HG03442 (cell line): ENCODE measurements around the gene IFRD1.
"Not testable (repeated sequence)": the region's sequence is repeated elsewhere in the genome, so short reads cannot be mapped to it uniquely, and the experiment has no call there.

Experiments used
- ATAC-seq: cut with Tn5 transposase; IDR thresholded peaks from one replicate; pipeline ENCODE4 v1.9.1; 2021; ENCODE audit warnings: mild to moderate bottlenecking, moderate library complexity; ENCODE audit not compliant: unreplicated experiment

Gene IFRD1

DNA sequence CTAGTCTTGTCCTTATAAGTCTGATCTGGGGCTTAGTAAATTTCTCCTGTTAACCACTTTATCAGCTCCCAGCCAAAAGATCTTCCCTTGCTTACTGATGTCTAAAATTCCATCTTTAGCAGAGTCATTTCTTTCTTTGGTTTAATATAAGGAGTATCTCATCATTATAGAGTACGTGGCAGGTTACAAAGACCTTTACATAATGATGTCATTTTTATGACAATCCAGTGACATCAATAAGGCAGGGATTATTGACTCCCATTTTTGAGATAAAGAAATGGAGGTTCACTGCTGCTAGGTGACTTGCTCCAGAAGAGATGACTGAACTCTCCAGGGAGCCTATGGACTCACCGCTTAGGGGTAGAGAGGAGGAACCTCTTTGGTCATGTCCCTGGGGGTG, 8.1 kb upstream of the IFRD1 start:
- no peak for ATAC-seq

DNA sequence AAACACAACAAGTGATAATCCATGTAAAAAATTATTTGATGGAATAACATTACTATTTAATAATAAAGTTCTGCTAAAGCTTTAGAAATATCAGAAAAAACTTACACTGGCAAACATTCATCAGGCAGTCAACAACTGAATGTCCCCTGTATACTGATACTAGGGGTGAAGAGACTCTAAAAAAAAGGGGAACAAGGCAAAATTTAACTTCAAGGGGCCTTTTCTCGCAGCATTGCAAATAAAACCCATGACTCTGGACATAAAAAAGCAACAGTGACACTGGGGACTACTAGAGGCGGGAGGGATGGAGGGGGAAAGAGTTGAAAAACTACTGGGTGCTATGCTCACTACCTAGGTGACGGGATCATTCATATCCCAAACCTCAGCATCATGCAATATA, 5.8 kb upstream of the IFRD1 start:
- no peak for ATAC-seq

DNA sequence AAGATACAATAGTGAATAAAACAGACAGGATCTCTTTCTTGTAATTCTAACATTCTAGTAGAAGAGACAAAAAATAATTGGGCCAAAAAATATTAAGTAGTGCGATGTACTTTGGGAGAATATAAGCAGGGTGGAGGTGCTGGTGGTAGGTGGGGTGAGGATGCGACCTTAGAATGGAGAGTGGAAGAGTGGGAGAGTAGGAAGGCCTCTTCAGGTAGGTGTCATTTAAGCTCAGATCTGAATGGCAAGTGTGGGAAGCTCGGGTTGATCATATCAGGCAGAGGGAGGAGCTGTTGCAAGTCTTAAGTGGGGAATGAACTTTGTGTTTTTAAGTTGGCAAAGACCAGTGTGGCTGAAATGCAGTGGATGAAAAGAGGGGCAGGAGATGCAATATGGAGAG, 3.8 kb upstream of the IFRD1 start:
- no peak for ATAC-seq

DNA sequence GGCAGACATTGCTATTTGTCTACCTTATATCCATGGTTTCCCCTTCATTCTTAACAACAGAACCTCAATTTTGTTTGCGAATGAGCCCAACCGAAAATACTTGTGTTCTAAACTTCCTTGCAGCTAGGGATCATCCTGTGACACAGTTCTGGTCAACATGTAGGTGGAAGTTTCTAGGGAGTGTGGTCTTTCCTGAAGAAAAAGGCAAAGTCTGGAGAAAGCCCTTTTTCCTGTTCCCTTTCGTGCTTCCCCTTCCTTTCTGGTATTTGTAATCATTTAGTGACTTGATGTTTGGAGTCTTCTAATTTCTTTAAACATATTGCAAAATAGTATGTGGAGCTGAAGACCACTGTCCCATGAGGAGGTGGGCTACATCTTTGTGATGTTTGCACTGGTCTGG, 2.9 kb upstream of the IFRD1 start:
- no peak for ATAC-seq

DNA sequence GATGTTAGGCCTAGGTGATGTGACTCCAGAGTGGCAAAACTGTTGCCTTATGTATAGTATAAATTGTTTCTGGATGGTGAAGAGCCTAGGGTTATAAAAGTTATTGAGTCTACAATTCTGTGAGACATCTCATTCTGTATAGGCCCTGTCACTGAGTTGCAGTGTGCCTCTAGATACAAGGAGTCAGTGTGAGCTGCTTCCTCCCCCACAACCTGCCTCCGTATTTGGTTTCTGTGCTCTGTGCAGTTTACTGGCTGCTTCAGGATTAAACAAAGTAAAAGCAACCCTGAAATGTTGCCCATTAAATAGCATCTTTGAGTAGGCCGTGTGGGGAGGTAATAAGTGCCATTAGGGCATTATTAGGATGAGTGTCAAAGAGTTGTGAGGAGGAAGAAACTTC, 1.9 kb upstream of the IFRD1 start:
- no peak for ATAC-seq

DNA sequence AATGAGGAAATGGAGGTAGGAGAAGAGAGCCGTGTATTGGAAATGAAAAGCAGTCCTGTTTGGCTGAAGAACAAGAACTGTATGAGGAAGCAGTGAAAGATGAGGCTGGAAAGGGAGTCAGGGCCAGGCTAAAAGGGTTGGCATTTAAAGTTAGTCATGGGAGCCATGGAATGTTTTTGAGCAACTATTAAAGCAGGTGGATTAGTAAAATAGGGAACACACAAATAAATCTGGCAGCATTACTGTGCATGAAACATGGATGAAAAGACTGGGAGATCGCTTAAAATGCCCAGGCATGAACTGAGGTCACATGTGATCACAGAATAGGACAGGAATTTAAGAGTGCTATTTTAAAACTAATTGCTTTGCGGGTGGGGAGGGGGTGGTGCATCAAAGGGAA, 1.4 kb upstream of the IFRD1 start:
- no peak for ATAC-seq

DNA sequence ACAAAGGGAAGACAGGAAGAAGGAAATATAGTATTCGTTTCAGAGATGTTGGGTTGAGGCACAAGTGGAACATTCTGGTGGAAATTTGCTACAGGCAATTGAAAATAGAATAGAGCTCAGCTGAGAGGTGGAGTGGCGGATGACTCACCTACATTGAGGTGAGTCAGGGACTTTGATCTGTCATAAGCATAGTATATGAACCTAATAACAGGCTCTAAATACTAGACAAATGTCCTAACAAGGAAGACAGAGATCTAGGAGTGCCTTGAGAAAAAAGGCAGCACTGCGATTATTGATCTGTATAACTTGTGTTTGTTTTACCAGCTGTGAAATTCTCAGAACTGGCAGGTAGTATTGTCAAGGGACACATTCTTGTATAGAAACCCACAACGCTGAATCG, 907 bp upstream of the IFRD1 start:
- ATAC-seq, result no peak

DNA sequence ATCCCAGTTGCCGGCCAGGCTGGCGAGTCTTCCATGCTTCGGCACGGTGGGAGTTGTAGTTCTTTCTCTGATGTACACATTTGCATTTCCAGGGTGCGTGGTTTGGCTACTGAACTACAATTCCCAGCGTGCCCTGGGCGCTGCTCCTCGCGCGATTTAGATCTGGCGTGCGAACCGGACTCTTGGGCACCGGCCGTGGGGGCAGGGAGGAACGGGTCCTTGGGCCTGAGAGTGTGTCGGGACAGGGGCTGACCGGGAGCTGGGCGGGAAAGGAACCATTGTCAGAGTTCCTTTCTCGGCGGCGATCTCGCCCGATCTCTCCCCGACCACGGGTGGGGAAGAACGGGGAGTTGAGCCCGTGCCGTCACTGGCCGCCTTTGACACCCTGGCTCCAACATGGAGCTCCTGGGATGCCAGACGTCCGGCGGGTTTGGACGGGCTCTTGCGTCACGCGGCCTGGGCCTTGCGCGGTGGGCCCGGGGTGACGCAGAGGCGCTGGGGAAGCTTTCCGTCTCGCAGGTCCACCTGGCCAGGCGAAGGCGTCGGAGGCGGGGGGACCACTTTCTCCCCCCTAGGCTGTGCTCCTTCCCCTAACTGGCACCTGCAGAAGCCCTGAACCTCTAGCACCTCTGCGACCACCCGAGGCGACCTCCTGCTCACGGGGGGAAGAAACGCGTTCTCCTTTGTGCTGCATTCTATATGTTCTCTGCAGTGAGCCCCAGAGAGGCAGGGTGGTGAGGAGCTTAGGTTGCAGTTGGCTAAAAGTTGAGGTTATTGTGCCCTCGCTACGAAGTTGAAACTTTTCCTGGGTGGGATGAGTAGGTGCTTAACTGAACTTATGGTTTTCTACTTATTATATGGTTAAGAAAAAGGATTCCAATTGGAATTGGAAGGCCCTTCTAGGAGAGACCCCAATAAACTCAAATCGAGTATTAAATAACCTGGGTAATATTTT, 824 bp downstream of the IFRD1 start:
- ATAC-seq, result peak; percentile 79

DNA sequence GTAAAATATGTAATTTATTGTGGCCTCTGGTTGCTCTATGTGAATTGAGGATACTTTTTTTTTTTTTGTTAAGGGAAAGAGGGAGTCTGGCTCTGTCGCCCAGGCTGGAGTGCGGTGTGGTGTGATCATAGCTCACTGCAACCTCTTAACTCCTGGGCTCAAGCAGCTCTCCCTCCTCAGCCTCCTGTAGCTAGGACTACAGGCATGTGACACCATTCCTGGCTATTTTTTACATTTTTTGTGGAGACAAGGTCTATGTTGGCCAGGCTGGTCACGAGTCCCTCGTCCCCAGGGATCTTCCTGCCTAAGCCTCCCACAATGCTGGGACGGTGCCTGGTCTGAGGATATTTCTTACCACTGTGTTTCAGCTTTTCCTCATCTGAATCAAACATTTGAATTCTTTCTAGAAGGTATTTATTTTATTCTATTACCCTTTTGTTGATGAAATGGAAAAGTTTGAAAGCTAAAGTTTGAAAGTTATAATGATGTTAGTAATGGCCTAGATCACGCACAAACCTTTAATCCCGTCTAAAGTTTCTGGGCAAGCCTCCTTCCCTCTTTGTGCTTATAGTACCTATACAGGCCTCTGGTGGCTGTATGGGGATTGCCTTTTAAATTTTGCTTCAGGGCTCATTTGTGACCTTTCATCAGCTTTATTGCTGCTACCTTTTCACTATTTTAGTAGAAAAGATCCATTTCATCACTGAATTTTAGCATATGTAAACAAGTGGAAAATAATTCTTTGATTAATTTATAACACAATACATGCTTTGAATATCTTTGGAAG, 2.0 kb downstream of the IFRD1 start:
- no peak for ATAC-seq

DNA sequence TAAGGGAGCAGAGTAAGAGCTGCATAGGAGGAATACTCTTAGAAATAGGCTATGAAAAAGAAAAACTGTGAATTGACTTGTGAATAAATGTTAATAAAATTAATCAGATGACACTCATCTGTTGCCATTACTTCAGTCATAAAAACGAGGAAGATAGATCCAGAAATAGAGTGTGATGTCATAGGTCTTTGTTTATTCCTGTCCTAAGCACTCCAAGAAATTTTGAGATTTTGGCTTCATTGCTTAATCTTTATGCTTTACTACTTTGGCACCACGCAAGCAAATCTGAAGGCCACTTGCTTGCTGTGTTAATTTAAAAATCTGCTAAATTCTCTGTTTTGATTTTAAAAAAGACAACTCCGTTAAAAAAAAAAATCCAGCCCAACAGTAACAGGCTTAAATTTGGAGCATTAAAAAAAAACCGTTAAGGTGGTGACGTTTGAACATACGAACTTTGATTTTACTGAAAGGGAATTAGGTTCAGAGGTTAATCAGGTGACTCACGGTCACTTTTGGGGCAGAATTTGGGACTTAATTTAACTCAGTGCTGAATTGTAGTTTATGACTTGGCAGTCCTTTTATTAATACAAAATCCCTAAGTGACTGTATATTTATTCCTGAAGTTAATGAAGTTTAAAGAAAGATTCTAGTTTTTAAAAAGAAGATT, 3.4 kb downstream of the IFRD1 start:
- no peak for ATAC-seq

DNA sequence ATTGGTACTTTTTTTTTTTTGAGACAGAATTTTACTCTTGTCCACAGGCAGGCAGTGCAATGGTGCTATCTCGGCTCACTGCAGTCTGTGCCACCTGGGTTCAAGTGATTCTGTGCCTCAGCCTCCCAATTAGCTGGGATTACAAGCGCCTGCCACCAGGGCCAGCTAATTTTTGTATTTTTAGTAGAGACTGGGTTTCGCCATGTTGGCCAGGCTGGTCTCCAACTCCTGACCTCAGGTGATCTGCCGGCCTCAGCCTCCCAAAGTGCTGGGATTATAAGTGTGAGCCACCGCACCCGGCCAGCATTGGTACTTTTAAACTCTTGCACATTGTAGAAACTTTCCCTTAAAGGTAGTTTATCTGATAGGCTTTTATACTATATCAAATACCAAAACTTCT, 3.9 kb downstream of the IFRD1 start:
- not testable (repeated sequence) for ATAC-seq

DNA sequence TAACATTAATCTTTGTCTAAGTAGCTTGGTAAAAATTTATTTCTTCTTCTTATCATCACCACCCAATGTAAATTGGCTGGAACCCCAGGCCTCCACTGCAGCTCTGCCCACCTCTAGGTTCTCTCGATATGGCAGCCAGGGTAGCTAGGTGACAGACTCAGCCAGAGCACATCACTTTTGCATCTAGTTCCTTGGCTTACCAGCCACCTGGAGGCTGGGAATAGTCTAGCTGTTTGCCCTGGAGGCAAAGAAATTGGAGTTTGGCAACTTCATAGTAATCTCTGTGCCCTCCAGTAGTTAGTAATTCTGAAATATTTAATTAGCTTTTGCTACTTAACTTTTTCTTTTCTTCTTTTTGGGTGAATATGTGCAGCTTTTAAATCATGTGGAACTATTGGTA, 9.4 kb downstream of the IFRD1 start:
- no peak for ATAC-seq

DNA sequence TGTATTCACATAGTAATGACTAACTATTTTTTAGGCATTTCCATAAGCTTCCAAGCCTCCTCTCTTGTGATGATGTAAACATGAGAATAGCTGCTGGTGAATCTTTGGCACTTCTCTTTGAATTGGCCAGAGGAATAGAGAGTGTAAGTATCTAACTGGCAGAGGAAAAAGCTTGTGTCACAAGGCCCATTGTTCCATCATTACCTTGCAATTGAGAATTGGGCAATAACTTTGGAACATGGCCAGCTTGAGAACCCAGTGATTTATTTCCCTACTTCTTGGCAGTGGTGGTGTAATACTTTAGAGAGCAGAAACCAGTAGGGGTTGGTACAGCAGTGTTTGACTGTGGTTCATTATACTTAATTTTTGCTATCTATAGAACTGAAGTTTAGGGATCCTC, 12.0 kb downstream of the IFRD1 start:
- no peak for ATAC-seq

DNA sequence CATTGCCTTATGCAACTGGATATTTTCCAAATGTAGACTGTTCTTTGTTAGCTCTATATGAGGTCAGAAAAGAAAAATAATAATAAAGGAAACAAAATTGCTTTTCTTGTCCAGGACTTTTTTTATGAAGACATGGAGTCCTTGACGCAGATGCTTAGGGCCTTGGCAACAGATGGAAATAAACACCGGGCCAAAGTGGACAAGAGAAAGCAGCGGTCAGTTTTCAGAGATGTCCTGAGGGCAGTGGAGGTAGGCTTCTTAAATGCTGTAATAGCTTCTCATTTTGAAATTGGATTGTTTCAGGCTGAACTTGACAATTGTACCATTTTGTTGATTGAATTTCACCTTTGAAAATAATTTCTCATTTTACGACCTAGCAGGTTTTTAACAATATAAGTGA, 17.6 kb downstream of the IFRD1 start:
- no peak for ATAC-seq

DNA sequence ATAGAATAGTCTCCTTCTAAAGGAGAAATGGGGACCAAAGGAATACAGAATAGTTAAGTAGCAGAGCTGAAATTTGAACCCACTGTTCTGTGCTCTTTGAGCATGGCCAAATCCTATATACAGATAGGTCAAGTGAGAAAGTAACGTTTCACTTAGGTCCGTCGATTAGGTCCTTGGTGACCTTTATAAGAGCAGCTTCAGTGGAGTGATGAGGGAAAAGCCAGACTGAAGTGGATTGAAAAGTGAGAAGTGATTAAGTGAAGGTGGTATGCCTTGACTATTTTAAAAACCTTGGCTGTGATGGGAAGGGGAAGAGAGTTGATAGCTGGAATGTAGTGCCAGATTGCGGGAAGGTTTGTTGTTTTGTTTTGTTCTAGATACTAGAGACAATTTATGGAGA, 19.9 kb downstream of the IFRD1 start:
- ATAC-seq, result no peak

DNA sequence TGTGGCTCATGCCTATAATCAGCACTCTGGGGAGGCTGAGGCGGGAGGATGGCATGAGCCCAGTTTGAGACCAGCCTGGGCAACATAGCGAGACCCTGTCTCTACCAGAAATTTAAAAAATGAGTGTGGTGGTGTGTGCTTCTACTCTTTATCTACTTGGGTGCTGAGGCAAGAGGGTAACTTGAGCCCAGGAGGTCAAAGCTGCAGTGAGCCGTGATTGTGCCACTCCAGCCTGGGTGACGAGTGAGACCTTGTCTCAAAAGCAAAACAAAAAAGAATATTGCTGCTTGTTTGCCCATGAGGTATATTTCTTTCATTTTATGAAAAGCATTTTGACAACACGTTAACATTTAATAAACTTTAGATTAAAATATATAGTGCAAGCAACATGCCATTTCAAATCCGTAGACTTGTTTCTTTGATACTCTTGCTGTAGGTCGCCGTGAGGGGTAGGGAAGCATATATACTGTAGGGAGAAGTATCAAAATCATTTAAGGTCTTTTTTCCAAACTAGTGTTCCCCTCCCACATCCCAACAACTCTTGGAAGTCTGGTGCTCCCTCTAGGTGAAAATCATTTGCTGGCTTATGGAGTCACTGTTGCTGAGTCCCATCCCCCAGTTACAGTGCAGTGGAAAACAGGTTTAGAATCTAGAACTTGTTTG, 26.3 kb downstream of the IFRD1 start:
- ATAC-seq, result no peak

DNA sequence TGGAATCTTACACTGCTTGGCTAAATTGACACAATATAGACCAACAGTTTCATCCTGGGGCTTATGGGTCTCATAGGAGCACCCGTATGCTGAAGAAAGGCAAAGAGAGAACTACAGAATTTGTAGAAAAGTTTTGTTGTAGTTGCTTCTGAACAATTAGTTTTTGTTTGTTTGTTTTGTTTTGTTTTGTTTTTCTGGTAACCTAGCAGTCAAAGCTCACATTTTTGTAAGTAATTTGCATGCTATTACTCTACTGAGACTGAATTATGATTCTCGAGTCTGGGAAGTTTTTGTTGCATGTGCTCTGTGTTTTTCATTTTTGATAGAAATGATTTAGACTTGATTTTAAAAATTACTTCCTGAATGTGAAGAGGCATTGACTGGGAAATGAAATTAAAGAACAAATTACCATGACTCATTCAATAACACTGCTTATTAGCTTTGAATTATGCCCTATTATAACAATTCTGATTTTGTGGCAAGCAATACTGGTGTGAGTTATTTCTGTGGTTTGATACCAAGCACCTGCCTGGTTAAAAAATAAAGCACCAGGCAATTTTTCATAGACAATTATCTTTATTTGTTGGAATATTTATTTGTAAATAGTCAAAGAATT, 31.0 kb downstream of the IFRD1 start:
- ATAC-seq, result no peak

DNA sequence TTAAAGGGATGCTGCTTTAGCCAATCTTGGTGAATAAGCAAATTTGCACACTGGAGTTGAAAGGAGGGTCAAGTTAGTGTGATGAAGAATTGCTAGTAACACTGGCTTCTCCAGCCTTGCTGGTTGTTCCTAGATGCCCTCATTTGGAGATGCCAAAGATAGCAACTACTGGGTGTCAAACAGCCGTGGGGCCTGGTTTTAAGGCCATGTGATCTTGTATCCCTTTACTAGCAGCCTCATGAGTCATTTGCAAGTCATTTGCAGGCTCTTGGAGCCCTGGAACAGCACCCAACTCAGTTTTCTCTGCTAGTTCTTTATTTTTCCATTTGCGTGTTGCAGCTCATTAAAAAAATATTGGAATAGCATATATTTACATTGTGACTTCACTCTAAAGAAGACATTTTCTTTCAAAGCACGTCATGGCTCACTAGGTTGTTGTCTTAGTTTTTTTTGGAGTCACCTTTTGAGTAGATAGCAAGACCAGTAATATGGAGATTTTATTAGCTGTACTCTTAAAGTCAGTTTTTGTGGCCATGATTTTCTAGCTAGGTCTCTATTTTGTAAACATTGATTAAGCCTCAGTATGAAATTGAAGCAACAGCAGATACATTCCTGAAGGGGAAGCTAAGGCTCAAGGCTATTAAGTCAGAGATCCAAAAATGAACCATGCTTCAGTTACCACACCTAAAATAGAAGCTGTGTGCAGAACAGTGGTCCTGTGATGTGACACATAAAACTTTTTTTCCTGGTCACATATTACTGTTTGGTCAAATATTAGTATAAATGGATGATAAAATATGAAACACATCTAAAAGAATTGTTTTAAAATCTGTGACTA, 31.8 kb downstream of the IFRD1 start:
- no peak for ATAC-seq

DNA sequence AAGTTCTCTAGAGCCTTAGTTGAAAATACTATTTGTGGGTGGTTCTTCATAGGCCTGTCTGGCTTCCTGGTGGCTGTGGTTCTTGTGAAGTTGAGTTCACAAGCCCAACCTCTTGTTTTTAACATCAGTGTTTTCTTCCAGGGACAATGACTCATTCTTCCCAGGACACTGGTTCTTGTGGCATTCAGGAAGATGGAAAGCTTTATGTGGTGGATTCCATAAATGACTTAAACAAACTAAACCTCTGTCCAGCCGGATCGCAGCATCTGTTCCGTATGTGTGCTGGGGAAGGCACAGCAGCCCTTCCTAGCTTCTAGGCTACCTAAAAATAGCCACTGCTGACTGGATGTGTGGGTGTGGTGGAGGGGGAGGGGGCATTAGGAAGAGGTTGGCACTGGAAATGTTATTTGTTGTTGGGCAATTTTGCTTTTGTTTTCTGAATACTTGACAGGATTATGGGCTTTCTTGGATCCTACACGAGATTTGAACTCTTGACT, 34.5 kb downstream of the IFRD1 start:
- no peak for ATAC-seq

DNA sequence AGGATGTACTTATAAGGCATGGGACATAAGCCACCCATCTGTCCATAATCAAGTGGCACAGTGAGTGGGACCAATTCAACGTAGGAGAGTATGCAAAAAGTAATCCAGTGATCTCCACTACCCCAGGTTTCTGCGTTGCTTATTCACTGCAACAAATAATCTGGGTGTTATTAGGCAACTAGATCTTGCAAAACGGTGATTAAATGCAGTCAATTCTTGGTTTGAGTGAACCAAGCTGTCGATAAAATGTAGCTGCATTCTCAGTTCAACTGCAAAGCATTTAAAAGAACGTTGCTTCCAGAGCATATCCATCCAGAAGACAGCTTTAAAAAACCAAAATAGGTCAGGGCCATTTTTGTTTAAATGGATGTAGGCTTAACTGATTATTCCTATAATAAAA, 35.5 kb downstream of the IFRD1 start:
- no peak for ATAC-seq
